Mesodermal cell (in vitro differentiated cells): ENCODE results near the gene INPP5F.
A peak's percentile ranks its signal among the peaks of the same experiment; 100 is the strongest.

Experiments used
- H3K27ac ChIP-seq: 2 replicates; pipeline ENCODE4 v1.7.0; 2013; ENCODE audit warnings: mild to moderate bottlenecking, low read depth, low read length, moderate library complexity; ENCODE audit not compliant: severe bottlenecking
- H3K36me3 ChIP-seq: 2 replicates; pipeline ENCODE4 v1.7.1; 2013; ENCODE audit warnings: mild to moderate bottlenecking, low read length, moderate library complexity; ENCODE audit not compliant: control insufficient read depth, insufficient read depth
- H3K4me1 ChIP-seq: one replicate; pipeline ENCODE4 v1.7.1; 2013; ENCODE audit warnings: mild to moderate bottlenecking, low read length; ENCODE audit not compliant: insufficient read depth, control insufficient read depth, poor library complexity, severe bottlenecking
- H3K4me3 ChIP-seq: 2 replicates; pipeline ENCODE4 v1.7.0; 2013; ENCODE audit warnings: low read length, control low read depth, mild to moderate bottlenecking; ENCODE audit not compliant: insufficient read depth, poor library complexity, severe bottlenecking; ENCODE audit errors: extremely low read depth
- H3K9me3 ChIP-seq: 2 replicates; pipeline ENCODE4 v1.7.1; 2013; ENCODE audit warnings: mild to moderate bottlenecking, low read length, moderate library complexity; ENCODE audit not compliant: control insufficient read depth
- WGBS, 2 experiments: methylation state at CpG; one replicate each; pipeline ENCODE4 v1.1.5; 2013; ENCODE audit warnings: missing lambda C conversion rate in 2 of 2; ENCODE audit not compliant: insufficient coverage in 2 of 2; 5-methylcytosine and 5-hydroxymethylcytosine counted together

INPP5F gene

DNA sequence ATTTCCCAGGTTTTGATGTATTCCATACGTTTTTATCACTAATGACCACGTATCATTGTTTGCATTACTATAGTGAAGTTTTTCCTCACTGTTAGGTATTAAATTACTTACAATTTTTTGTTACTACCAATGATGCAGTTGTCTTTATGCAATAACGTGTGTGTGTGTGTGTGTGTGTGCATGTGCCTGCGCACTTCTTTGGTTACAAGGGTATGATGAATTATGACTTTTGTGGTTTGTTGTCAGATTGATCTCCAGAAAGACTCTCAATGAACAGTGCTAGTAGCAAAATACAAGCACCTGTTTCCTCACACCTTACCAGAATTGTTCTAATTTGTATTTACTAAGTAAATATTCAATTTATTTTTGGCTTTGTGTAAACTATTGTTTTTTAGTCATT is 95.3 kb downstream of the INPP5F start:
- Histone ChIP-seq H3K4me1 (peaks cover 4% of the 10 kb centered on the region), H3K27ac (no peak overlapping the region), H3K9me3 (no peaks in the 10 kb centered on the region), H3K4me3 (no peak overlapping the region), H3K36me3 (peaks cover 24% of the 10 kb centered on the region)
- WGBS, 2 experiments, result no CpG with 5 or more reads among the region's 4 CpGs

DNA sequence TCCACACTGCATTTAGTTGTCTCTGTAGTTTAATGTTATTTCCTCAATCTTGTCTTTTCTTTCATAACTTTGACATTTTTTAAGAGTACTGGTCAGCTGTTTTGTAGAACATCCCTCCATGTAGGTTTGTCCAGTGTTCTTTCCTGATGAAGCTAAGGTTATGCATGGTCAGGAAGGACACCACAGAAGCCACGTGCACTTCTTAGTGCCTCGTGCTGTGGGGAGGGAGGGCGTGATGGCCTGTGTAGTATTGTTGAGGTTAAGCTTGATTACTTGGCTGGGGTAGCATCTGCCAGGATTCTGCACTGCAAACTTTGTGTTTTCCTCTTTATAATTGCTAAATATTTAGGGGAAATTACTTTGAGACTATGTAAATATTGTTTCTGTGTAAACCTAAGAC is 98.4 kb downstream of the INPP5F start:
- peaks cover 52% of the 10 kb centered on the region for H3K36me3 ChIP-seq
- WGBS, 2 experiments, result 88% methylated on average over 3 of the region's 3 CpGs; no CpG with 5 or more reads in 1 of the 2 experiments

GRCh38 chr10:119826771-119827170 is 100.9 kb downstream of the INPP5F start:
- H3K9me3 ChIP-seq, result no peaks in the 10 kb centered on the region
- H3K4me3 ChIP-seq, result no peak overlapping the region
- H3K27ac ChIP-seq, result no peak overlapping the region
- 95 to 96% methylated on average over 5 of the region's 6 CpGs for WGBS, 2 experiments
- peaks cover 74% of the 10 kb centered on the region for H3K36me3 ChIP-seq
- H3K4me1 ChIP-seq, result no peaks in the 10 kb centered on the region

More for the DNA sequence above, 98.4 kb downstream of the INPP5F start:
- H3K9me3 ChIP-seq, result no peaks in the 10 kb centered on the region
- H3K27ac ChIP-seq, result no peak overlapping the region
- H3K4me1 ChIP-seq, result peaks cover 4% of the 10 kb centered on the region
- H3K4me3 ChIP-seq, result no peak overlapping the region

- Histone ChIP-seq H3K4me1 (no peaks in the 10 kb centered on the region), H3K4me3 (no peak overlapping the region), H3K27ac (no peak overlapping the region), H3K36me3 (peaks cover 79% of the 10 kb centered on the region), H3K9me3 (no peaks in the 10 kb centered on the region)
- WGBS, 2 experiments, result 100% methylated on average over 2 to 3 of the region's 4 CpGs
Measured at GRCh38 chr10:119827430-119827829, 101.6 kb downstream of the INPP5F start.

- WGBS, 2 experiments, result 100% methylated on average over 5 of the region's 7 CpGs
- Histone ChIP-seq H3K9me3 (no peaks in the 10 kb centered on the region), H3K36me3 (peaks cover 82% of the 10 kb centered on the region), H3K4me1 (peaks cover 2% of the 10 kb centered on the region), H3K4me3 (no peak overlapping the region), H3K27ac (no peak overlapping the region)
Measured at GRCh38 chr10:119829429-119829828, 103.6 kb downstream of the INPP5F start.

DNA sequence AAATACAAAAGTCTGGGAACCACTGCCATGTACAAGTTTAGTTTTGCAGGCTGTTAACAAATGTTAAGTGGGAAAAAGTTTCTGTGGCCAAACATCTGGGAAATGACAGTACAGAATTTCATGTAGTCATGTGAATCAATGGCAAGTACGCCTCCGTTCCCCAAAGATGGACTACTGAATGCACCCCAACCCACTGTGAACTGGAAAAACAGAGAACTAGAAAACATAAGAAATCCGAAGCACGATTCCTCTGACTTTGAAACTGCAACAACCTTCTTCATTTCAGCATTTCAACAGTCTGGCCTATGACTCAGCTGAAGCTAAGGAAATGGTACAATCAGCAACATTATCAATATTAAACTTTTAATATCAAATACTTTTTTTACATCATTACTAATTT is 105.0 kb downstream of the INPP5F start:
- Histone ChIP-seq H3K9me3 (no peaks in the 10 kb centered on the region), H3K4me1 (peaks cover 3% of the 10 kb centered on the region), H3K4me3 (no peak overlapping the region), H3K36me3 (peaks cover 90% of the 10 kb centered on the region), H3K27ac (no peak overlapping the region)
- WGBS, 2 experiments, result 91 to 95% methylated on average over 4 of the region's 4 CpGs

DNA sequence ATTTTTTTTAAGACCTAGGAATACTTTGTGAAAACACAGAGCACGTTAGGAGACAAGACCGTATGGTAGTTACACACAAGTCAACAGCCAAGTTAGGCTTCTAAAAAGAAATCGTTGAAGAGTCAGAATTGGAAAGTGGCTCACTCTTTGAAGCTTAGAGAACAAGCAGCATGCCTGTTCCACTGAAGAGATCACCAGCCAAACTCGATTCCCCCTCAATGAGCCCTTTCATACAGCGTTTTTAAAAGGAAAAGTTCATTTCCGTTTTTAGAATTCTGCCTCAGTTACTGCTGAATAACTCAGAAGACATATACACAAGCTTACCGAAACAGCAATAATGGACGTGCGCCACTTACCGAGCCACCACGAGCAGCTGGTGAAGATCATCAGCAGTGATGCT is 105.8 kb downstream of the INPP5F start:
- Histone ChIP-seq H3K27ac (no peak overlapping the region), H3K9me3 (no peaks in the 10 kb centered on the region), H3K36me3 (peaks cover 91% of the 10 kb centered on the region), H3K4me3 (no peak overlapping the region), H3K4me1 (peaks cover 3% of the 10 kb centered on the region)
- 93 to 95% methylated on average over 8 to 11 of the region's 11 CpGs for WGBS, 2 experiments

DNA sequence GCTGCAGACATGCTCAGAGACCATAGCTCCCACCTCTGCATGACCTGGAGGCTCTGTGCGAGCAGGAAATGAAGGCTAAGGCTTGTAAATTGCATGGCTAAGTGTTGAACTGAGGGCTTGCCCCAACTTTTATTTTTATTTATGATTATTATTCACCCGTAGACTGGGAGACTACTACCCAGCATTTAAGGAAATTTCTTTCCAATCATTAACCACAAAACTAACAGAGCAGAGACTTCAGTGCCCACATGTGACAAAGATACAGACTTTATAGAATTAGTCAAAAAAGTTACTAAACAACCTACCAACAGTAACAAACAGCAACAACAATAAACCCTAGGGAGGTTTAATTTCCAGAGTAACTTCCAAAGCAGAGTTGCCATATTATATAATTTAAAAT is 107.1 kb downstream of the INPP5F start:
- peaks cover 3% of the 10 kb centered on the region for H3K4me1 ChIP-seq
- H3K9me3 ChIP-seq, result no peaks in the 10 kb centered on the region
- H3K36me3 ChIP-seq, result peaks cover 91% of the 10 kb centered on the region
- H3K4me3 ChIP-seq, result no peak overlapping the region
- no CpG with 5 or more reads among the region's 2 CpGs for WGBS, 2 experiments
- H3K27ac ChIP-seq, result no peak overlapping the region

DNA sequence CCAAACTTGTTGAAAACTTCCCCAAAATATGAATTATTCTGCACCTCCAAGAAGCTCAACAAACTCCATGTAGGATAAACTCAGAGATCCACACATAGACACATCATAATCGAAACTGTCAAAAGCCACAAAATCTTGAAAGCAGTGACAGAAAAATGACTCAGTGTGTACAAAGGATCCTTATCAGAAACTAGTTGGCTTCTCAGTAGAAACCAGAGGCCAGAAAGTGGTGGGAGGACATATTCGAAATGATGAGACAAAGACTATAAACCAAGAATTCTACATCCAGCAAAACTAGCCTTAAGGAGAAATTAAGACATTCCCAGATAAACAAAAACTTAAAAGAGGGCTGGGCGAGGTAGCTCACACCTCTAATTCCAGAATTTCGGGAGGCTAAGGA is 108.3 kb downstream of the INPP5F start:
- 94 to 100% methylated on average over 1 to 3 of the region's 4 CpGs for WGBS, 2 experiments
- H3K4me1 ChIP-seq, result peaks cover 3% of the 10 kb centered on the region
- H3K27ac ChIP-seq, result no peak overlapping the region
- H3K36me3 ChIP-seq, result peaks cover 90% of the 10 kb centered on the region
- H3K9me3 ChIP-seq, result no peaks in the 10 kb centered on the region
- no peak overlapping the region for H3K4me3 ChIP-seq

DNA sequence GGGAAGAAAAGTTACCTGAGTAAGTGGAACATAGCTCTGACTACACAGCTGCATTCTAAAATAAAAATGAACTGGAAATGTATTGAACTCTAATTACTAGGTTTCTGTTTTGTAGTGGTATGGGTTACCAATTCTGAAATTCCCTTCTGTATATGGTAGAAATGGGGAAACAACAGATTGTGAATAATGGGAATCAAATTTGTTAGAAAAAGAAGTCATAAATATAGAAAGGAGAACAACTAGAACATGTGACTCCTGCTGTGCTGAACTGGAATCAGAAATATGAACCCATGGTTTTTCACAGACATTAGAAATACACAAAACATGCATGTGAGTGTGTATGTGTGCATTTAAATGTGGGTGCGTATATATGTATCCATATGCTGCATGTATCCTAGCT is 119.8 kb downstream of the INPP5F start:
- H3K9me3 ChIP-seq, result no peaks in the 10 kb centered on the region
- 100% methylated on average over 1 of the region's 1 CpG; no CpG with 5 or more reads in 1 of the 2 experiments for WGBS, 2 experiments
- peaks cover 90% of the 10 kb centered on the region for H3K36me3 ChIP-seq
- no peak overlapping the region for H3K27ac ChIP-seq
- H3K4me3 ChIP-seq, result no peak overlapping the region
- peaks cover 17% of the 10 kb centered on the region for H3K4me1 ChIP-seq

GRCh38 chr10:119849031-119849789 is 123.4 kb downstream of the INPP5F start:
- peak overlapping the region; percentile 95 for H3K27ac ChIP-seq
- peaks cover 88% of the 10 kb centered on the region for H3K36me3 ChIP-seq
- H3K4me1 ChIP-seq, result peaks cover 17% of the 10 kb centered on the region
- no peaks in the 10 kb centered on the region for H3K9me3 ChIP-seq
- 71 to 73% methylated on average over 5 of the region's 6 CpGs for WGBS, 2 experiments
- H3K4me3 ChIP-seq, result no peak overlapping the region
